ENCODE data around the gene CES1.
"Not testable (repeated sequence)": the region's sequence is repeated elsewhere in the genome, so short reads cannot be mapped to it uniquely, and the experiment has no call there.

GRCh38 chr16:55781456-55781855 lies 51.4 kb downstream of the CES1 start:
- not testable (repeated sequence) for TF ChIP-seq POLR2A (IDR thresholded peaks at IDR 0.05; ENCODE audit: low read depth, low read length); POLR2AphosphoS5 (IDR thresholded peaks at IDR 0.05; ENCODE audit: low read depth, low read length); TAF1 (IDR thresholded peaks at IDR 0.05; ENCODE audit: borderline replicate concordance, low read depth, low read length)
